Measurements from ENCODE around the gene PTPRU. TPM values are rescaled to one million over a fixed set of nuclear protein-coding genes. Genes with fewer than 3 reads are reported as not detected.

Gene PTPRU
- total RNA-seq, 1 experiment from 2014 or later = 31.4 TPM

DNA sequence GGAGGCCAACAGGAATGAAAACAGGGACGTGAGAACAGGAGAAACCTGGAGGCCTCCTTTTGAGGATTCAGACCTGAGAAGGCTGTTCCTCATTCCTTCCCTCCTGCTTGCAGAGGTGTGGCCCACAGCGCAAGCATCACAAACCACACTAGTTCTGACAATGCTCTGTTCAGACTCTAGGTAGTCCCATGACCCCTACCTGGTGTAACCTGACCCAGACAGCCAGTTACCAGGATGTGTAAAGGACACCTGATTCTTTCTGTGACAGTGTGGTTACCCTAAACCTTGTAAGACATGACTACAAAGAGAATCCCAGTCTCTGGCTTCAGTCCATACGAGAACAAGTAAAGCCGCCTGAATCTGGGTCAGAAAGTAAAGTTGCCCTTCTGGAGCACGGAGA lies 8.8 kb upstream of the PTPRU start:
- peak overlapping the region; percentile 66 for H3K4me2 ChIP-seq
- no TSS peak for BruUV-seq (replicated peaks)
- H3K9me3 ChIP-seq (ENCODE audit: insufficient read depth, low read depth) = no peaks in the 10 kb centered on the region
- no peaks in the 10 kb centered on the region for H4K20me1 ChIP-seq (ENCODE audit: insufficient read depth)
- DNase-seq = peak; percentile 85 to 96
- intact Hi-C loops (cut with micrococcal nuclease; ENCODE audit: unreplicated experiment) = loop anchor here (1.0 kb wide), 1 partner anchor 12 kb away; no protein-coding TSS in a partner anchor
- ChIA-PET POLR2A (ENCODE audit: unreplicated experiment) (interaction anchor here (0.7 to 1.5 kb wide), 3 partner anchors 12 to 1683 kb away, joined by 5 to 26 read pairs (median 11); no protein-coding TSS in a partner anchor), CTCF (no interaction called here)
- H3K27ac ChIP-seq = peak overlapping the region; percentile 95
- H3K79me2 ChIP-seq (ENCODE audit: low read depth) = peaks cover 54% of the 10 kb centered on the region
- H3K4me3 ChIP-seq = peak overlapping the region; percentile 18; the same call in 1 of the 2 replicates
- no peak for TF ChIP-seq EZH2 (IDR thresholded peaks at IDR 0.05; ENCODE audit: low read depth)
- TF ChIP-seq, protein P1, sequence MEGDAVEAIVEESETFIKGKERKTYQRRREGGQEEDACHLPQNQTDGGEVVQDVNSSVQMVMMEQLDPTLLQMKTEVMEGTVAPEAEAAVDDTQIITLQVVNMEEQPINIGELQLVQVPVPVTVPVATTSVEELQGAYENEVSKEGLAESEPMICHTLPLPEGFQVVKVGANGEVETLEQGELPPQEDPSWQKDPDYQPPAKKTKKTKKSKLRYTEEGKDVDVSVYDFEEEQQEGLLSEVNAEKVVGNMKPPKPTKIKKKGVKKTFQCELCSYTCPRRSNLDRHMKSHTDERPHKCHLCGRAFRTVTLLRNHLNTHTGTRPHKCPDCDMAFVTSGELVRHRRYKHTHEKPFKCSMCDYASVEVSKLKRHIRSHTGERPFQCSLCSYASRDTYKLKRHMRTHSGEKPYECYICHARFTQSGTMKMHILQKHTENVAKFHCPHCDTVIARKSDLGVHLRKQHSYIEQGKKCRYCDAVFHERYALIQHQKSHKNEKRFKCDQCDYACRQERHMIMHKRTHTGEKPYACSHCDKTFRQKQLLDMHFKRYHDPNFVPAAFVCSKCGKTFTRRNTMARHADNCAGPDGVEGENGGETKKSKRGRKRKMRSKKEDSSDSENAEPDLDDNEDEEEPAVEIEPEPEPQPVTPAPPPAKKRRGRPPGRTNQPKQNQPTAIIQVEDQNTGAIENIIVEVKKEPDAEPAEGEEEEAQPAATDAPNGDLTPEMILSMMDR (conservative IDR thresholded peaks at IDR 0.05) = no peak
- H3F3A ChIP-seq (ENCODE audit: insufficient read depth, low read depth) = peaks cover 24% of the 10 kb centered on the region
- no peaks in the 10 kb centered on the region for H3K27me3 ChIP-seq (ENCODE audit: insufficient read depth, low read depth)
- peaks cover 39% of the 10 kb centered on the region for H3K4me1 ChIP-seq (replicated peaks; ENCODE audit: insufficient read depth)
- H2AFZ ChIP-seq = no peak overlapping the region
- no peaks in the 10 kb centered on the region for H3K36me3 ChIP-seq (ENCODE audit: low read depth)
- H3K9me2 ChIP-seq (ENCODE audit: insufficient read depth) = no peaks in the 10 kb centered on the region

DNA sequence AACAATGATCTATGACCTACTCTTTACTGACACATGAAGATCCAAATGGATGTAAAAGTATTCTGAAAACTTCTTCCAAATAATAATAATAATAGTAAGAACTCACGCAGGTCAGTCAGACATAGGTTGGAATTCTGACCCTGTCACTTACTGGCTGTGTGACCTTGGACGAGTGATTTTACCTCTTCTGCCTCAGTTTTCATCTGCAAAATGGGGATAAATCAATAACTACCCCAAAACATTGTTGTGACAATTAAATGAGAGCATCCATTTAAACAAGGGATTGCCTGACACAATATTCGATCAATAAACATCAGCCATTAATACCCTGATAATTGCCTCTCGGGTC lies 6.1 kb upstream of the PTPRU start:
- no TSS peak for BruUV-seq (replicated peaks)

DNA sequence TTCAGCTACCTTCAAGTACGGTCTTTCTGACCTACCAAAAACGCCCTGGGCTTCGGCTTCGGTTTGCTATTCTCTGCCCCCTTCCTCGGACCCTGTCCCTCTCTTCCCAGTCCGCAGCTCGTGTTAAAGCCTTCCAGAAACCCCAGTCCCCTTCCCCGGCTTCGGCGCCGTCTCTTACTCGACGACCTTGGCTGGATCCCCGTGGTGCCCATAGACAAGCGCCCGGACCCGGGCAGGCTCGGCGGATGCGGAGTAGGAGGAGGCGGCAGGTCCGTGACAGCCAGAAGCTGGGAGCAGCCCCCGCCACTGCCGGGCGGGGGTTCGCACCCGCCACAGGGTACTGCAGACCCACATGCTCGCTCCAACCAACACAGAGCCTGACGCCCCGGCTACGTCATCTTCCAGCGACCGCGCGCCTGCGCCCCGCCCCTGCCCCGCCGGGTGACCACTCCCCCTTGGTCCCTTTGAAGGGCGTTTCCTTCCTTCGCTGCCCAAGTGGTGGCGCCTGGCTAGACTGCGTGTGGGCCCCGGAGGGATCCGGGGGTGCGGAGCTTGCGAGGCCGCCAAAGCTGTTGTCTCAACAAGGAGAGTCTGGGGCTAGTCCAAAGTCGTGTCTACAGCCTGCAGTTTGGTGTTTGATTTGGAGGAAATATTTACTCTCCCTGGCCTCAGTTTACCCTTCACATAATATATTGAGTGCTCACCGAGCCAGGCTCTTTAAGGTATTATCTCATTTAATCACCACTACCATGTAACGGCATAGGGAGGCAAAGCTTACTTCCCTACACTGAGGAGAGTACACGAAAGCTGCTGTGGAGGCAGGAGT lies 5.6 kb upstream of the PTPRU start, which contains the start of gene MECR:
Gene MECR, minus strand, starts transcription at position 382 of the 826 bp plus-strand sequence. Its CDS starts 28 bp downstream, at position 354.
- H3F3A ChIP-seq (ENCODE audit: insufficient read depth, low read depth) = peaks cover 24% of the 10 kb centered on the region
- peak within 1 kb of the TSS; percentile 93 for H3K4me3 ChIP-seq
- peaks cover 39% of the 10 kb centered on the region for H3K4me1 ChIP-seq (replicated peaks; ENCODE audit: insufficient read depth)
- no peaks in the 10 kb centered on the region for H3K9me3 ChIP-seq (ENCODE audit: insufficient read depth, low read depth)
- no peaks in the 10 kb centered on the region for H3K27me3 ChIP-seq (ENCODE audit: insufficient read depth, low read depth)
- TF ChIP-seq, protein P1 (conservative IDR thresholded peaks at IDR 0.05) = no peak; the same call in 1 of the 2 replicates
- TF ChIP-seq EZH2 (IDR thresholded peaks at IDR 0.05; ENCODE audit: low read depth) = no peak
- H3K36me3 ChIP-seq (ENCODE audit: low read depth) = no peaks in the 10 kb centered on the region
- BruUV-seq (replicated peaks) = no TSS peak
- DNase-seq = peak; percentile 61 to 93
- H3K79me2 ChIP-seq (ENCODE audit: low read depth) = peaks cover 36% of the 10 kb centered on the region
- peak within 1 kb of the TSS; percentile 34; the same call in 1 of the 2 replicates for H3K27ac ChIP-seq
- H3K9me2 ChIP-seq (ENCODE audit: insufficient read depth) = no peaks in the 10 kb centered on the region
- no peaks in the 10 kb centered on the region for H4K20me1 ChIP-seq (ENCODE audit: insufficient read depth)
- CTCF ChIA-PET = no interaction called here
- peak within 1 kb of the TSS; percentile 85 for H3K4me2 ChIP-seq
- POLR2A ChIA-PET (ENCODE audit: unreplicated experiment) = no interaction called here
- intact Hi-C loops (cut with micrococcal nuclease; ENCODE audit: unreplicated experiment) = loop anchor here (10.0 kb wide), 4 partner anchors 214 to 884 kb away; no protein-coding TSS in a partner anchor
- H2AFZ ChIP-seq = peak within 1 kb of the TSS; percentile 81

More for the DNA sequence above, 6.1 kb upstream of the PTPRU start:
- no peaks in the 10 kb centered on the region for H3K27me3 ChIP-seq (ENCODE audit: insufficient read depth, low read depth)
- H3K79me2 ChIP-seq (ENCODE audit: low read depth) = peaks cover 42% of the 10 kb centered on the region
- H3K27ac ChIP-seq = peak overlapping the region; percentile 34; the same call in 1 of the 2 replicates
- H3K9me2 ChIP-seq (ENCODE audit: insufficient read depth) = no peaks in the 10 kb centered on the region
- peak overlapping the region; percentile 85 for H3K4me2 ChIP-seq
- POLR2A ChIA-PET (ENCODE audit: unreplicated experiment) = no interaction called here
- H4K20me1 ChIP-seq (ENCODE audit: insufficient read depth) = no peaks in the 10 kb centered on the region
- DNase-seq = no peak
- TF ChIP-seq, protein P1 (conservative IDR thresholded peaks at IDR 0.05) = no peak
- no peak for TF ChIP-seq EZH2 (IDR thresholded peaks at IDR 0.05; ENCODE audit: low read depth)
- H3K4me3 ChIP-seq = peak overlapping the region; percentile 93
- H3F3A ChIP-seq (ENCODE audit: insufficient read depth, low read depth) = peaks cover 24% of the 10 kb centered on the region
- peak overlapping the region; percentile 81 for H2AFZ ChIP-seq
- intact Hi-C loops (cut with micrococcal nuclease; ENCODE audit: unreplicated experiment) = loop anchor here (10.0 kb wide), 4 partner anchors 215 to 885 kb away; no protein-coding TSS in a partner anchor
- H3K9me3 ChIP-seq (ENCODE audit: insufficient read depth, low read depth) = no peaks in the 10 kb centered on the region
- no peaks in the 10 kb centered on the region for H3K36me3 ChIP-seq (ENCODE audit: low read depth)
- CTCF ChIA-PET = no interaction called here
- H3K4me1 ChIP-seq (replicated peaks; ENCODE audit: insufficient read depth) = peaks cover 39% of the 10 kb centered on the region

All from PC-9 (cell line).